SK-N-SH treated with all-trans-retinoic acid at 6 μM for 48 hours (cell line): Measurements from ENCODE around the gene SPOP.

ENCODE experiments used
- ARNTL ChIP-seq: fragments of 450-650 bp; formaldehyde crosslinking; IDR thresholded peaks from 2 replicates; pipeline ENCODE4 v1.5.0; 2020; ENCODE audit warnings: low read depth, mild to moderate bottlenecking, moderate library complexity, borderline replicate concordance
- CREB5 ChIP-seq: fragments of 250-450 bp; sonication (Bioruptor Pico); IDR thresholded peaks from 2 replicates; pipeline ENCODE4 v1.5.1; 2020; ENCODE audit warnings: low read depth, mild to moderate bottlenecking, moderate library complexity
- CSDC2 ChIP-seq: fragments of 250-450 bp; sonication (Bioruptor Pico); IDR thresholded peaks from 2 replicates; pipeline ENCODE4 v1.5.0; 2020; ENCODE audit warnings: mild to moderate bottlenecking, moderate library complexity
- OSR1 ChIP-seq: fragments of 250-450 bp; sonication (Bioruptor Pico); IDR thresholded peaks from 2 replicates; pipeline ENCODE4 v1.8.0; 2022; ENCODE audit warnings: moderate library complexity, mild to moderate bottlenecking, inconsistent platforms
- PATZ1 ChIP-seq: fragments of 250-450 bp; sonication (Bioruptor Pico); IDR thresholded peaks from 2 replicates; pipeline ENCODE4 v1.8.0; 2020; ENCODE audit warnings: mild to moderate bottlenecking, moderate library complexity, borderline replicate concordance
- ZC3H10 ChIP-seq: fragments of 250-450 bp; sonication (Bioruptor Pico); IDR thresholded peaks from 2 replicates; pipeline ENCODE4 v1.5.1; 2021; ENCODE audit warnings: mild to moderate bottlenecking, moderate library complexity
- ZFP30 ChIP-seq: fragments of 450-650 bp; formaldehyde crosslinking; IDR thresholded peaks from 2 replicates; pipeline ENCODE4 v1.5.0; 2022; ENCODE audit warnings: mild to moderate bottlenecking, moderate library complexity
- ZNF565 ChIP-seq: fragments of 450-650 bp; formaldehyde crosslinking; conservative IDR thresholded peaks from 2 replicates; pipeline ENCODE4 v1.5.0; 2020; ENCODE audit warnings: low read depth, mild to moderate bottlenecking, moderate library complexity

- TF ChIP-seq ZFP30 (CRISPR knock-in tag), result no peak
- no peak for TF ChIP-seq ZC3H10 (CRISPR knock-in tag)
- TF ChIP-seq CSDC2, result no peak
- TF ChIP-seq OSR1 (CRISPR knock-in tag), result no peak
- TF ChIP-seq CREB5 (CRISPR knock-in tag), result no peak
- TF ChIP-seq ARNTL (CRISPR knock-in tag), result no peak
- TF ChIP-seq ZNF565 (CRISPR knock-in tag), result no peak
- no peak for TF ChIP-seq PATZ1 (CRISPR knock-in tag)
Observed at GRCh38 chr17:49578952-49579500, 98.9 kb downstream of the SPOP start.
